ENCODE results near the gene IL17RB.
A peak's percentile ranks its signal among the peaks of the same experiment; 100 is the strongest.

The IL17RB gene

GRCh38 chr3:53883008-53883407 lies 36.6 kb downstream of the IL17RB start:
- Histone ChIP-seq H3K27ac (ENCODE audit: low read length) (no peak overlapping the region), H3K9me3 (ENCODE audit: control insufficient read depth in 1 of 2, low read length in 2 of 2) (no peaks in the 10 kb centered on the region), H3K27me3 (ENCODE audit: low read depth, low read length) (no peaks in the 10 kb centered on the region), H3K4me3 (ENCODE audit: low read depth in 1 of 2, low read length in 2 of 2) (no peak overlapping the region), H3K36me3 (ENCODE audit: control insufficient read depth in 1 of 2, insufficient read depth in 2 of 2, low read length in 2 of 2) (peaks cover 15 to 32% of the 10 kb centered on the region in 2 donors), H3K4me1 (ENCODE audit: control insufficient read depth in 1 of 2, insufficient read depth in 2 of 2, low read length in 2 of 2) (peaks cover 11 to 15% of the 10 kb centered on the region in 2 donors)

DNA sequence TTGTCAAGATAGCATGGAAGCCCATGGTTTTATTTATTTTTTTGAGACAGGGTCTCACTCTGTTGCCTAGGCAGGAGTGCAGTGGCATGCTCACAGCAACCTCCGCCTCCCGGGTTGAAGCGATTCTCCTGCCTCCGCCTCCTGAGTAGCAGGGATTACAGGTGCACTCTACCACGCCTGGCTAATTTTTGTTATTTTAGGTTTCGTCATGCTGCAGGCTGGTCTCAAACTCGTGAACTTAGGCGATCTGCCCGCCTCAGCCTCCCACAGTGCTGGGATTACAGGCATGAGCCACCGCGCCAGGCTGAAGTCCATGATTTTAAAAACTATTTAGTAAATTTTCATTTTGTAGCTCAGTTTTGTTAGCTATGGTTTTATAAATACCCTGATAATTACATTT lies 38.3 kb downstream of the IL17RB start:
- Histone ChIP-seq H3K4me1 (ENCODE audit: control insufficient read depth in 1 of 2, insufficient read depth in 2 of 2, low read length in 2 of 2) (peaks cover 11 to 17% of the 10 kb centered on the region in 2 donors), H3K9me3 (ENCODE audit: control insufficient read depth in 1 of 2, low read length in 2 of 2) (no peaks in the 10 kb centered on the region), H3K4me3 (ENCODE audit: low read depth in 1 of 2, low read length in 2 of 2) (no peak overlapping the region), H3K36me3 (ENCODE audit: control insufficient read depth in 1 of 2, insufficient read depth in 2 of 2, low read length in 2 of 2) (peaks cover 9 to 17% of the 10 kb centered on the region in 2 donors), H3K27me3 (ENCODE audit: low read depth, low read length) (no peaks in the 10 kb centered on the region), H3K27ac (ENCODE audit: low read length) (no peak overlapping the region)

DNA sequence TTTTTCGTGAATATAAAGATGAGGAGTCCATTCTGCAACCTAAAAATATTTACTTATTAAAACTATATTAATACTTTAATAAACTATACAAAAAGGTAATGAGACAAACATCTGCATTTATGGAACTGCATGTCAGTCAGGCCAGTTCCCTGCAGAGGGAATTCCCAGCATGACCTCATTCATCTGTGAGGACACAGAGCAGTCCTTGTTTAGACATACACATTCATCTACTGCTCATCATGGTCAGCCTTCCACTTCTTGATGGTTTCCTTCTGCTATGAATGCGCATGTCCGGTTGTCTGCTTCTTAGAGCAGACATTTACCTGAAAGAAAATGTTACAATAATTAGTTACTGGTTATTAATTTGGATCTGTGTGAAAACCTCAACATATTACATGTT lies 38.9 kb downstream of the IL17RB start:
- H3K9me3 ChIP-seq (ENCODE audit: control insufficient read depth in 1 of 2, low read length in 2 of 2): no peaks in the 10 kb centered on the region
- no peaks in the 10 kb centered on the region for H3K27me3 ChIP-seq (ENCODE audit: low read depth, low read length)
- peaks cover 11 to 19% of the 10 kb centered on the region in 2 donors for H3K4me1 ChIP-seq (ENCODE audit: control insufficient read depth in 1 of 2, insufficient read depth in 2 of 2, low read length in 2 of 2)
- no peak overlapping the region for H3K4me3 ChIP-seq (ENCODE audit: low read depth in 1 of 2, low read length in 2 of 2)
- H3K36me3 ChIP-seq (ENCODE audit: control insufficient read depth in 1 of 2, insufficient read depth in 2 of 2, low read length in 2 of 2): peaks cover 9 to 17% of the 10 kb centered on the region in 2 donors
- no peak overlapping the region for H3K27ac ChIP-seq (ENCODE audit: low read length)

- Histone ChIP-seq H3K27me3 (ENCODE audit: low read depth, low read length) (no peaks in the 10 kb centered on the region), H3K36me3 (ENCODE audit: control insufficient read depth in 1 of 2, insufficient read depth in 2 of 2, low read length in 2 of 2) (peaks cover 9 to 17% of the 10 kb centered on the region in 2 donors), H3K4me1 (ENCODE audit: control insufficient read depth in 1 of 2, insufficient read depth in 2 of 2, low read length in 2 of 2) (peaks cover under 1 to 16% of the 10 kb centered on the region in 2 donors), H3K4me3 (ENCODE audit: low read depth in 1 of 2, low read length in 2 of 2) (no peak overlapping the region), H3K9me3 (ENCODE audit: control insufficient read depth in 1 of 2, low read length in 2 of 2) (no peaks in the 10 kb centered on the region), H3K27ac (ENCODE audit: low read length) (no peak overlapping the region)
These were observed 41.1 kb downstream of the IL17RB start for GRCh38 chr3:53887446-53887845.

DNA sequence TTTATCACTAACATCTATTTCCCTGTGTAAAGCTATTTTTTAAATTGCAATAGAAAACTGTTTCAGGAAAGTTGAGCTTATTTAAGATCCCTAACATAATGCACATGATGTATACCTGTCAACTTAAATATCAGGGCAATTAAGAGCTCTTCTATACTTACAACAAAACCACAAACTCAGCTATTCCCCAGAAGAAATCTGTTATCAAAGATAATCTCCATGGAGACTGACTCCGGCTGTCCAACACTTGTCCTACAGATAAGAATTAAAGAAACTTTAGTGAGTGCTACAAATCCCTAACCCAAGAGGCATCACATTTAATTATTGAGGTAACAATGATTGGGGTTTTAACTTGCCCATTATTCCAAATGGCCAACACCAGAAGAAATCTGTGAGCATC lies 41.9 kb downstream of the IL17RB start:
- Histone ChIP-seq H3K27ac (ENCODE audit: low read length) (no peak overlapping the region), H3K4me1 (ENCODE audit: control insufficient read depth in 1 of 2, insufficient read depth in 2 of 2, low read length in 2 of 2) (peaks cover 0 to 16% of the 10 kb centered on the region in 2 donors), H3K36me3 (ENCODE audit: control insufficient read depth in 1 of 2, insufficient read depth in 2 of 2, low read length in 2 of 2) (peaks cover 9 to 17% of the 10 kb centered on the region in 2 donors), H3K4me3 (ENCODE audit: low read depth in 1 of 2, low read length in 2 of 2) (no peak overlapping the region), H3K27me3 (ENCODE audit: low read depth, low read length) (no peaks in the 10 kb centered on the region), H3K9me3 (ENCODE audit: control insufficient read depth in 1 of 2, low read length in 2 of 2) (no peaks in the 10 kb centered on the region)

DNA sequence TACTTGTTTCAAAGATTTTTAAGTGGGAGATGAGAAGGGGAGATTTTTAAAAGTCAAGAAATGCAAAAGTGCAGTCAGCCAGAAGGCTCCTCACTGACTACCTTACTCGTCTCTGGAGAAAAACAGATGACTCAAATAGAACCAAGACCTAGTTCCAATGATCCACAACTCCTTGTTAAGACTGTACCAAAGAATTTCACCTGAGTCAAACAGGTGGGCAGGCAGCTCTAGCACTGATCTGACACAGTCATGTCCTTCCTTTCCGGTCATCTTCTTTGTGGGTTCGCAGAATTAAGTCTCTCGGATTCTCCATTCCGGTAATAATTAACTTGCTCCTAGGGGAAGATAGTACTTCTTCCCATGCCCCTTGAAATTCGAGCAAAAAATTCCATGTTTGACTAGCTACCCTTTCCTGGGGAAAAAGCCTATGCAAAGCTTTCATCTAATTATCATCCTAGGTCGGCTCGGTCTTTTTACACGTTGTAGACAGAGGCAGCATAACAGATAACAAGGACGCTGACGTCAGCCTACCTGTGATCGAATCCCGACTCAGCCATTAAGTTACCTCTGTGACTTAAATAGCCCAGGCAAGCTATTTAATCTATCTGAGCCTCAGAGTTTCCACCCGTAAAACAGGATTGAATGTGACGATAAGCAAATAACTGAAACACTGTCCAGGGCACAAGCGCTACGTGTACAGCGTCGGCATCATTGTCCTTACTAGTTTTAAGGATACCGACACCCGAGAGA lies 44.5 kb downstream of the IL17RB start:
- Histone ChIP-seq H3K9me3 (ENCODE audit: control insufficient read depth in 1 of 2, low read length in 2 of 2) (no peaks in the 10 kb centered on the region), H3K27me3 (ENCODE audit: low read depth, low read length) (no peaks in the 10 kb centered on the region), H3K4me1 (ENCODE audit: control insufficient read depth in 1 of 2, insufficient read depth in 2 of 2, low read length in 2 of 2) (peaks cover 0 to 16% of the 10 kb centered on the region in 2 donors)

DNA sequence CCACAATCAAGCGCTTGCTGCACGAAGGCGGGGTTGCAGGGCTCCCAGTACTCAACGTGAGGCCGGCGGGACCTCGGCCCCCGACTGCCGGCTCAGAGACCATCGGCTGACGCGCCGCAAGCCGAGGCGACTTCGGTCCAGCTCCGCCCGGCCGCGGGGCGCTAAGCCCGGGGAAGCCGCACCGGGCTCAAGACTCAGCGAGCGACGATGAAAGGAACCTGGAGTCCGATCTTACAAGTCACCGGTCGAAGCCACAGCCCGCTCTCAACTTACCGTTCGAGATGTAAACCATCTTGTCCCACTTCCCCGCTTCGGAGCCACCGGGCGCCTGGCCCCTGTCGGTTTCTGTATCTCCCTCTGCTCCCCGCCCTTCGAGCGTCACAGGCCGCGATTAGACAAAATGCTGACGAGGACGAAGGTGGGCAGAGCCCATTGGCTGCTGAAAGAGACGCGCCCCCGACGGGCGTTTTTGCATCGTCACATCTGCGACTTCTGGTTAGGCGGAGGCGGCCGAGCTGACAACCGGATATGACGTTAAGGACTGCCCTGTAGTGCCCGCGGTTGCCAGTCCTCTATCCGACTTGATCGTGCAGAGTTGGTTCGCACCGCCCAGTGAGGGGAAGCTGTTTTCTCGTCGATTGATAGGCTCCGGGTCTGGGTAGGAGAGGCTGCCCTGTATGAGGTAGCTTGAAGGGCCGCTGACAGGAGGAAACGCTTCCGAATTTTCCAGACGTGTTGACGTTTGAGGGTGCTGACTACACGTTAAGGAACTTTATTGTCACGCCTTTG lies 45.3 kb downstream of the IL17RB start, which contains the start of gene SELENOK:
Gene SELENOK, minus strand, starts transcription at position 363 of the 789 bp plus-strand sequence.
- Histone ChIP-seq H3K27ac (ENCODE audit: low read length) (peak within 1 kb of the TSS; percentile 92), H3K9me3 (ENCODE audit: control insufficient read depth in 1 of 2, low read length in 2 of 2) (no peaks in the 10 kb centered on the region), H3K27me3 (ENCODE audit: low read depth, low read length) (no peaks in the 10 kb centered on the region), H3K4me1 (ENCODE audit: control insufficient read depth in 1 of 2, insufficient read depth in 2 of 2, low read length in 2 of 2) (peaks cover 0 to 16% of the 10 kb centered on the region in 2 donors), H3K4me3 (ENCODE audit: low read depth in 1 of 2, low read length in 2 of 2) (peak within 1 kb of the TSS; percentile 73 to 92), H3K36me3 (ENCODE audit: control insufficient read depth in 1 of 2, insufficient read depth in 2 of 2, low read length in 2 of 2) (no peaks in the 10 kb centered on the region)

More for the DNA sequence above, 44.5 kb downstream of the IL17RB start:
- H3K4me3 ChIP-seq (ENCODE audit: low read depth in 1 of 2, low read length in 2 of 2): peak overlapping the region; percentile 73 to 92
- H3K27ac ChIP-seq (ENCODE audit: low read length): peak overlapping the region; percentile 92
- H3K36me3 ChIP-seq (ENCODE audit: control insufficient read depth in 1 of 2, insufficient read depth in 2 of 2, low read length in 2 of 2): peaks cover 3% of the 10 kb centered on the region in 2 donors

- peak overlapping the region; percentile 92 for H3K27ac ChIP-seq (ENCODE audit: low read length)
- H3K36me3 ChIP-seq (ENCODE audit: control insufficient read depth in 1 of 2, insufficient read depth in 2 of 2, low read length in 2 of 2): no peaks in the 10 kb centered on the region
- H3K4me3 ChIP-seq (ENCODE audit: low read depth in 1 of 2, low read length in 2 of 2): peak overlapping the region; percentile 73 to 92
- peaks cover 1% of the 10 kb centered on the region for H3K27me3 ChIP-seq (ENCODE audit: low read depth, low read length)
- H3K9me3 ChIP-seq (ENCODE audit: control insufficient read depth in 1 of 2, low read length in 2 of 2): no peaks in the 10 kb centered on the region
- H3K4me1 ChIP-seq (ENCODE audit: control insufficient read depth in 1 of 2, insufficient read depth in 2 of 2, low read length in 2 of 2): peaks cover 0 to 16% of the 10 kb centered on the region in 2 donors
These were observed 45.9 kb downstream of the IL17RB start for GRCh38 chr3:53892286-53892637.

DNA sequence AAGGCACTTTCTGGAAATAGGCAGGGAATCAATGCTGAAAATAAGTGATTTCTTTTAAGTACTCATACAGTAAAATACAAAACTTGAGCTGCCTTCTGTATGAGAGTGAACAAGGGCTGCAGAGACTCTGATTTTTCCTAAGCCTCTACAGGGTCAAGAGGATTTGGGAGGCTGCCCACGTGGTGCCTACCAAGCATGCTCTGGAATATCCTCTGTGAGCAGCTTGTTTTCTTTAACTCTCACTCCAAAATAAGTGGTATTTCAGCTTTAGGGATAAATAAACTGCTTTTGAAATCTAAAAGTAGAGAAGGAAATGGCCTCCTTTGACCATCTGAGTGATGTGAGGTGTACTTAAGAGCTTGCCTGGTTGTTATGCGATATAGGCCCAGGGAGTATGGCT lies 53.4 kb downstream of the IL17RB start:
- no peaks in the 10 kb centered on the region for H3K36me3 ChIP-seq (ENCODE audit: control insufficient read depth in 1 of 2, insufficient read depth in 2 of 2, low read length in 2 of 2)
- H3K4me3 ChIP-seq (ENCODE audit: low read depth in 1 of 2, low read length in 2 of 2): no peak overlapping the region
- no peak overlapping the region for H3K27ac ChIP-seq (ENCODE audit: low read length)
- no peaks in the 10 kb centered on the region for H3K9me3 ChIP-seq (ENCODE audit: control insufficient read depth in 1 of 2, low read length in 2 of 2)
- H3K4me1 ChIP-seq (ENCODE audit: control insufficient read depth in 1 of 2, insufficient read depth in 2 of 2, low read length in 2 of 2): no peaks in the 10 kb centered on the region
- peaks cover 6% of the 10 kb centered on the region for H3K27me3 ChIP-seq (ENCODE audit: low read depth, low read length)

DNA sequence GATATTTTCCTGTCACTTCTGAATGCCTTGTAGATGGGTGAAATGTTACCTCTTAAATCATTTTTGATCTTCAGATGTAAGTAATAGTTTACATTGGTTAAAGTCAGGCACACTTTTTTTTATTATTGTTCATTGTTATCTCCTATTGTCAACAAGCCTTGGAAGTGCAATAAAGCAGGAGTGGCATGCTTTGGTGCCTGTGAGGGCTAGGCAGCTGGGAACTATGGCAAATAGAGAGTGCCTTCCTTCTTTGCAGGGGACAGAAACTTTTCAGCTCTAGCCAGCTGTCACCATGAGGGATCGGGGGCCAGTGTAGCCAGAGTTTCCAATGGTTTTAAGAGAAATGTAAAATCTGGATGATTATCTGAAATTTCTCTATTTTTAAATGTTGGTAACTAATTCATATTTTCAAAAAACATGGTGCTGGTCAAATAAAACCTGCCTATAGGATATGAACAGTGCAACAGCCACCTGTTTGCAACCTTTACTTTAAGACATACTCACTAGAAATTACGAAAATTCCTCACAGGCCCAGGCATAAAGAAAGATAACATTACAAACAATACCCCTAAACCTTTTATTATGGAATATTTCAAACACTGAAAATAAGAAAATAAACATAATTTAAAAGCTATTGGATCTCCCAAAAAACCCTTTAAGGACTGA lies 54.4 kb downstream of the IL17RB start:
- no peaks in the 10 kb centered on the region for H3K9me3 ChIP-seq (ENCODE audit: control insufficient read depth in 1 of 2, low read length in 2 of 2)
- H3K36me3 ChIP-seq (ENCODE audit: control insufficient read depth in 1 of 2, insufficient read depth in 2 of 2, low read length in 2 of 2): no peaks in the 10 kb centered on the region
- H3K27ac ChIP-seq (ENCODE audit: low read length): no peak overlapping the region
- peaks cover 6% of the 10 kb centered on the region for H3K27me3 ChIP-seq (ENCODE audit: low read depth, low read length)
- no peaks in the 10 kb centered on the region for H3K4me1 ChIP-seq (ENCODE audit: control insufficient read depth in 1 of 2, insufficient read depth in 2 of 2, low read length in 2 of 2)
- no peak overlapping the region for H3K4me3 ChIP-seq (ENCODE audit: low read depth in 1 of 2, low read length in 2 of 2)

DNA sequence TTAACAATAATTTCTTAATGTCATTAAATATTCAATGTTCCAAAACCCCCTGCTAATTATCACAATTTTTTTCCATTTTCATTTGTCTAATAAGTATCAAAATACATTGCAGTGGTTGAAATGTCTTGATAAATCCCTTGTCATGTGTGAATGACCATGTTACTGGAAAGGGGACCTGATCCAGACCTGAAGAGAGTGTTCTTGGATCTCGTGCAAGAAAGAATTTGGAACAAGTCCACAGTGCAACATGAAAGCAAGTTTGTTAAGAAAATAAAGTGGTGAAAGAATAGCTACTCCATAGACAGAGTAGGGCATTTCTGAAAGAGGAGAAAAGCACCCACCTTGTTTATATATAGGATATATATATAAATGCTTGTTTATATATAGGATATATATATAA lies 55.7 kb downstream of the IL17RB start:
- no peak overlapping the region for H3K27ac ChIP-seq (ENCODE audit: low read length)
- peaks cover 6% of the 10 kb centered on the region for H3K27me3 ChIP-seq (ENCODE audit: low read depth, low read length)
- H3K9me3 ChIP-seq (ENCODE audit: control insufficient read depth in 1 of 2, low read length in 2 of 2): no peaks in the 10 kb centered on the region
- no peak overlapping the region for H3K4me3 ChIP-seq (ENCODE audit: low read depth in 1 of 2, low read length in 2 of 2)
- H3K36me3 ChIP-seq (ENCODE audit: control insufficient read depth in 1 of 2, insufficient read depth in 2 of 2, low read length in 2 of 2): no peaks in the 10 kb centered on the region
- H3K4me1 ChIP-seq (ENCODE audit: control insufficient read depth in 1 of 2, insufficient read depth in 2 of 2, low read length in 2 of 2): no peaks in the 10 kb centered on the region

Measured in muscle layer of duodenum (tissue), 2 donors.